ENCODE data around the gene SH3BGR. TPM values are rescaled to one million over a fixed set of nuclear protein-coding genes. Genes with fewer than 3 reads are reported as not detected.

Gene SH3BGR
- total RNA-seq, 1 donor from 2014 or later: 0.51 TPM

GRCh38 chr21:39461419-39461818 lies 9.6 kb downstream of the SH3BGR start:
- DNase-seq: no peak

DNA sequence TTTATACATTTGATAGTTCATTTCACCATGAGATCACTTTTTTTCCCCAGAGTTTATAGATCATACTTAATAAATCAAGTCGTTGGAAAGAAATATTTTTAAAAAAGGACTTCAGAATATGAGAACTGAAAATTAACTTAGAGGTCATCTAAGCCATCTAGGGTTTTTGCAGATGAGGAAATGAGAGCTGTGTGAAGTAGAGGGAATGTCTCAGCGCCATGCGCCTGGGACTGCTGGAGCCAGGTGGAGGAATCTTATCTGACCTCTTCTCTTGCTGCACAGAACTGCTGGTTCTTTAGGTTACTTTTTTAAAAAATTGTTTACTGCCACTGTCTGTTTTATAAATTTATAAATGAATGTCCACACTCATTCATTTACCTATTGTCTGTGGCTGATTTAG lies 11.5 kb downstream of the SH3BGR start:
- DNase-seq: no peak

DNA sequence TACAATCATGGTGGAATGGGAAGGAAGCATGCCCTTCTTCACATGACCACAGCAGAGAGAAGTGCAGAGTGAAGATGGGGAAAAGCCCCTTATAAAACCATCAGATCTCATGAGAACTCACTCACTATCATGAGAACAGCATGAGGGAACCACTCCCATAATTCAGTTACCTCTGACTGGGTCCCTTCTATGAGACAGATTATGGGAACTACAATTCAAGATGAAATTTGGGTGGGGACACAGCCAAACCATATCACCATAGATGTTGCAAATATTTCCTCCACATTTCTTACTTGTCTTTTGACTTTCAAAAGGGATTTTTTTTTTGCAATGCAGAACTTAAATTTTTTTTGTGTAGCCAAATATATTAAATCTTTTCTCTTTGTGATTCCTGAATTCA lies 14.8 kb downstream of the SH3BGR start:
- DNase-seq: no peak

DNA sequence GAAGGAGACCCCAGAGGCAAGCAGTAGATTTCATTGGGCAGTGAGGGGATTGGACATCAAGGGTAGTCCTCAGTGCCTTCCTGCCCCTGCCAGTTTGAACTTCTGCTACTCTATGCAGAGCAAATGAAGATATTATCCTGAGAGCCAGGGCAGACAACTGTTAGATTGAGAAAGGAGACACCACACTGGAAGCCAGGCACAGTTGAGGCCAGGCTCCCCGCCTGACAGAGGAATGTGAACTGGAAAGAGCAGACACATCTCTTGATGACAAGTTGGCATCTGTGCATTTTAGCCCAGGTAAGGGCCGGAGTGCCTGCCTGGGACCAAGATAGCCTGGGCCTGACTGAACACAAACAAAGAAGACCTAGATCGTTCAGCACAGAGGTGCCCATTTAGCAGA lies 16.0 kb downstream of the SH3BGR start:
- no peak for DNase-seq

DNA sequence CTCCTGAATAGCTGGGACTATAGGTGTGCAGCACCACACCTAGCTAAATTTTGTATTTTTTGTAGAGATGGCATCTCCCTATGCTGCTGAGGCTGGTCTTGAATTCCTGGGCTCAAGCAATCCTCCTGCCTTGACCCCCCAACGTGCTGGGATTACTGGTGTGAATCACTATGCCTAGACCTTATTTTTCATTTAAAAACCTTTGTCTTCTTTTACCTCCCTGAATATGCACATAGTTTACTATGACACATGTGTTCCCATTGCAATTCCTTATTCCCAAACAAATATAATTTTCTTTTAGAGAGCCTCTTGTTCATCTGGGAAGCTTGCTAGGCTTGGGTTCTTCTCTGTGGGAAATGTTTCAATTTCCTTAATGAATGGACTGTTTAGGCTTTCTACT lies 16.8 kb downstream of the SH3BGR start:
- no peak for DNase-seq

- DNase-seq: no peak
Observed at GRCh38 chr21:39471598-39471997, 19.8 kb downstream of the SH3BGR start.

DNA sequence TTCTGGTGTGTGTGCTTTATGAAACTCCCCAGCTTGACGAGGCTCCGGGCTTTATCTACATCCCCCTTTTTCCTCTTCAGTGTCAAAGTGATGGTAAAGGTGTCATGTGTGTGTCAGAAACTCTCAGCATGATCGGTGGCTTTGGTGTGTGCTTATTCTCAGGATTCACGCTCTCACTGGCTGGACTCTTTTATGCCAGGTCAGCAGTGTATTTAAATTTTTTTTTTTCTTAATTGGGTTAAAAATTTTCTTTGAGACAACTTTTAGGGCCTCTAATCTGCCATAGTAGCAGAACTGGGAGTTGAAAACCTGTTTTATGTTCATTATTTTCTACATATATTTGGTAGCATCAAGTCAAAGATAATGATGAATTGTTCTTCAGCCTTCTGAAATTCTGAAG lies 21.0 kb downstream of the SH3BGR start:
- DNase-seq: no peak

- DNase-seq: no peak
Observed at GRCh38 chr21:39474611-39475010, 22.8 kb downstream of the SH3BGR start.

GRCh38 chr21:39479164-39479813 lies 27.5 kb downstream of the SH3BGR start:
- DNase-seq: no peak

GRCh38 chr21:39479814-39480182 lies 28.0 kb downstream of the SH3BGR start:
- DNase-seq: no peak

GRCh38 chr21:39480271-39480670 lies 28.5 kb downstream of the SH3BGR start:
- DNase-seq: no peak

GRCh38 chr21:39481886-39482285 lies 30.1 kb downstream of the SH3BGR start:
- DNase-seq: no peak

DNA sequence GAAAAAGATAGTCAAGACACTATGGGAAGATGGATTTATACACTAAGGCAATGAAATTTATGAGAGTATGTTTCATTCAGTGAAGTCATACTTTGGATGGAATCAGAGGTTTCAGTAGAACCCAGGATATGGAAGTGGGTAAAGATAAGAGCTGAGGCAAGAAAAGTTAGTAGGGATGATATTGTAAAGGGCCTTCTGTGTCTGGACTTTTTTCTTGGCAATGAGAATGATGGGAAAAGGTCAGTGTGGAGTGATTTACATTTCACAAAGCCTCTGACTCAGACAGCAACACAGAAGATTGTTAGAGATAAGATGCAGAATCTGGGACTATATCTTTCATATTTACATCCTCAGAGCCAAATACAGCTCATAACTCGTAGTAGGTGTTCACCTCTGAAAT lies 32.1 kb downstream of the SH3BGR start:
- no peak for DNase-seq

DNA sequence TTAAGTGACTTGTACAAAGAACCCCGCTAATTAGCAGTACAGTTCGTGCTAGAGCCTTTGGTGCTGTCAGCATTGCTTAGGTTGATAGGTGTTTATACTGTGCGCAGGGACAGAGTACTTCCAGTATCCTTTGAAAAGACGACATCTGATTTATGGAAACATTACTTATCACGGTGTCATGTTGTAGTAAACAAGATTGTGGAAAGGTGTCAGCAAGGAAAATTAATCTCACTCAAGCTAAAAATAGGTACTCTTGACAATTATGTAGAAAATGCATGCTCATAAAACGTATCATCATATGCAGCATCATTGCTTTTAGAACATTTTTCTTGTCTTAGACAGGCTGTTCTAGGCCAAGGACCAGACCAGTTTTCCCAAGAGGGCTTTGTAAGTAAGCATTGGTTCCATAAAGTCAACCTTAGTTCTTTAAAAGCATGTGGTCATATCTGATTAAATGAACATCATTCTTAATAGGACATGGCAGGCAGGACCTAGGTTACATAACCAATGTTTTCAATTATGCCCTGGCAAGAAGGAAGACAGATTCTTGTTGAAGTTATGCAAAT lies 33.0 kb downstream of the SH3BGR start:
- no peak for DNase-seq

- DNase-seq: no peak
Observed at GRCh38 chr21:39489380-39489924, 37.7 kb downstream of the SH3BGR start.

DNA sequence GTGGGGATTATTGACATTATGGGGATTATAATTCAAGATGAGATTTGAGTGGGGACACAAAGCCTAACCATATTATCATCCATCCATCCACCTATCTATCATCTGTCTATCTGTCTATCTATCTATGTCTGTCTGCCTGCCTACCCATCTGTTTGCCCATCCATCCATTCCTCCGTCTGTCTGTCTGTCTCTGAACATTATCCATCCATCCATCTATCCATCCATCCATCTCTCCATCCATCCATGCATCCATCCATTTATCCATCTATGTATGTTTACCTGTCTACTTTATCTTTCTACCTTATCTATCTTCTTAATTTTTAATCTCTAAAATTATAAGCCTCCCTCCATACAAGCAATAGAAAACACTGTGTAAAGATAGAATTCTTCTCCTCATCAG lies 47.4 kb downstream of the SH3BGR start:
- no peak for DNase-seq

DNA sequence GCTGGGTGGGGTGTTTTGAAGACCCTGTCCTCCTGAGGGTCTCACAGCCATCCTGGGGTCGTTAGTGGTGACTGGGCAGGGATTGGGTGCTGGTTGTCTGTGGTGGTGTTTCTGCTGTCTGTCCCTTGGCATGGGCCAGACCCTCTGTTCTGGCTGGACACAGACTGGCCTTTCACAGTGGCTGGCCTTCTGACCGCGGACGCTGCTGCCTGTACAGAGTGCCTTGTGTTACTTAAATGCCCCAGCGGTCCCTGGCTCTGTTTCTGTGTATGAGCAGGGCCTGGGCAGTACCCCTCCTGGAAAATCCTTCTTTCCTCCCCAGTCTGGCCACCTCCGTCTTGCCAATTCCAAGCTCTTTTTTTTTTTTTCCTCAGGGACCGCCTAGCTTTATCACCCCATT lies 50.9 kb downstream of the SH3BGR start:
- no peak for DNase-seq

- DNase-seq: no peak
Observed at GRCh38 chr21:39503123-39503762, 51.5 kb downstream of the SH3BGR start.

- DNase-seq: no peak
Observed at GRCh38 chr21:39504230-39504629, 52.5 kb downstream of the SH3BGR start.

DNA sequence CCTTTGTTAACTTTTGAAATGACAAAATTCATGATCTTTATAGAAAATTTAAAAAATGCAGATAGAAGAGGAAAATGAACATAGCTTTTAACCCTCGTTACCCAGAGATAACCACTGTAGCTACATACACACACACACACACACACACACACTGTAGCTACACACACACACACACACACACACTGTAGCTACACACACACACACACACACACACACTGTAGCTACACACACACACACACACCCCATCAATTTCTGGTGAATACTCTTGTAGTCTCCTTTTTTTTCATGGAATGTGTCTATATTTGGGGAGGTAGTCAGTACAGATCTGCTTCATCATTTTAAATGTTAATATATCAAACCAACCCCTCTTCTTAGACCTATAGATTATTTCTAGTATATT lies 58.5 kb downstream of the SH3BGR start:
- no peak for DNase-seq

- no peak for DNase-seq
Observed at GRCh38 chr21:39511102-39511501, 59.3 kb downstream of the SH3BGR start.

GRCh38 chr21:39513735-39514134 lies 62.0 kb downstream of the SH3BGR start:
- DNase-seq: no peak

GRCh38 chr21:39515684-39516472 lies 64.1 kb downstream of the SH3BGR start:
- DNase-seq: no peak

Measured in dermis blood vessel endothelial cell (primary cell).